Spleen (tissue), 3 donors: ENCODE data around the gene HES6.

Experiments
- POLR2A ChIP-seq, 3 donors: fragments of 450-650 bp; IDR thresholded peaks; one replicate each; pipeline ENCODE4 v1.5.1; 2017; ENCODE audit warnings: antibody characterized with exemption in 3 of 3, mild to moderate bottlenecking in 1 of 3
- POLR2AphosphoS5 ChIP-seq, 3 donors: sonication (generic); formaldehyde crosslinking; IDR thresholded peaks; one replicate each; pipeline ENCODE4 v1.5.1; 2017; ENCODE audit warnings: antibody characterized with exemption in 3 of 3

- TF ChIP-seq POLR2AphosphoS5 (IDR thresholded peaks at IDR 0.05) (no peak), POLR2A (IDR thresholded peaks at IDR 0.05) (no peak)
Measured at GRCh38 chr2:238255151-238255551, 15.3 kb upstream of the HES6 start.
